ENCODE data around the gene C4BPA. TPM values are rescaled to one million over a fixed set of nuclear protein-coding genes. Genes with fewer than 3 reads are reported as not detected.

The C4BPA gene
- total and polyA plus RNA-seq, 2 donors: 0.91 to 0.95 TPM

GRCh38 chr1:207084232-207084631 lies 19.8 kb upstream of the C4BPA start:
- DNase-seq (ENCODE audit: extremely low spot score): no peak
- 37% methylated on average over 2 of the region's 2 CpGs for WGBS

GRCh38 chr1:207084701-207085180 lies 19.3 kb upstream of the C4BPA start:
- H3K36me3 ChIP-seq (ENCODE audit: insufficient read depth): no peaks in the 10 kb centered on the region
- WGBS: 27% methylated on average over 8 of the region's 8 CpGs
- peak; percentile 25 for DNase-seq (ENCODE audit: extremely low spot score)
- H3K4me1 ChIP-seq (ENCODE audit: insufficient read depth): no peaks in the 10 kb centered on the region
- H3K4me3 ChIP-seq (ENCODE audit: low read depth, low read length): no peak overlapping the region
- H3K27ac ChIP-seq (ENCODE audit: low read depth): no peak overlapping the region

More at GRCh38 chr1:207084232-207084631, 19.8 kb upstream of the C4BPA start:
- no peak overlapping the region for H3K27ac ChIP-seq (ENCODE audit: low read depth)
- H3K36me3 ChIP-seq (ENCODE audit: insufficient read depth): no peaks in the 10 kb centered on the region
- H3K4me3 ChIP-seq (ENCODE audit: low read depth, low read length): no peak overlapping the region
- H3K4me1 ChIP-seq (ENCODE audit: insufficient read depth): no peaks in the 10 kb centered on the region

- Histone ChIP-seq H3K36me3 (ENCODE audit: insufficient read depth) (no peaks in the 10 kb centered on the region), H3K27ac (ENCODE audit: low read depth) (no peak overlapping the region), H3K4me1 (ENCODE audit: insufficient read depth) (no peaks in the 10 kb centered on the region), H3K4me3 (ENCODE audit: low read depth, low read length) (no peak overlapping the region)
- no peak for DNase-seq (ENCODE audit: extremely low spot score)
- 67% methylated on average over 3 of the region's 3 CpGs for WGBS
These were observed 18.1 kb upstream of the C4BPA start for GRCh38 chr1:207085887-207086286.

GRCh38 chr1:207088161-207088560 lies 15.9 kb upstream of the C4BPA start:
- H3K4me3 ChIP-seq (ENCODE audit: low read depth, low read length): no peak overlapping the region
- H3K4me1 ChIP-seq (ENCODE audit: insufficient read depth): no peaks in the 10 kb centered on the region
- WGBS: 51% methylated on average over 2 of the region's 2 CpGs
- no peak overlapping the region for H3K27ac ChIP-seq (ENCODE audit: low read depth)
- no peaks in the 10 kb centered on the region for H3K36me3 ChIP-seq (ENCODE audit: insufficient read depth)
- no peak for DNase-seq (ENCODE audit: extremely low spot score)

- no peak for DNase-seq (ENCODE audit: extremely low spot score)
- no peaks in the 10 kb centered on the region for H3K36me3 ChIP-seq (ENCODE audit: insufficient read depth)
- peak within 1 kb of the TSS; percentile 26 for H3K4me3 ChIP-seq (ENCODE audit: low read depth, low read length)
- H3K27ac ChIP-seq (ENCODE audit: low read depth): no peak within 1 kb of the TSS
- H3K4me1 ChIP-seq (ENCODE audit: insufficient read depth): no peaks in the 10 kb centered on the region
- 76% methylated on average over 9 of the region's 9 CpGs for WGBS
These were observed 15.1 kb upstream of the C4BPA start, which contains the start of gene C4BPB for GRCh38 chr1:207088701-207089626. Gene C4BPB (plus strand): TSS chr1:207088860. CDS start chr1:207089532, 672 bp downstream.

GRCh38 chr1:207089627-207090355 lies 14.2 kb upstream of the C4BPA start:
- 76% methylated on average over 17 of the region's 17 CpGs for WGBS
- no peaks in the 10 kb centered on the region for H3K36me3 ChIP-seq (ENCODE audit: insufficient read depth)
- no peaks in the 10 kb centered on the region for H3K4me1 ChIP-seq (ENCODE audit: insufficient read depth)
- peak overlapping the region; percentile 26 for H3K4me3 ChIP-seq (ENCODE audit: low read depth, low read length)
- H3K27ac ChIP-seq (ENCODE audit: low read depth): no peak overlapping the region
- no peak for DNase-seq (ENCODE audit: extremely low spot score)

- no peaks in the 10 kb centered on the region for H3K4me1 ChIP-seq (ENCODE audit: insufficient read depth)
- WGBS: 87% methylated on average over 4 of the region's 4 CpGs
- H3K36me3 ChIP-seq (ENCODE audit: insufficient read depth): no peaks in the 10 kb centered on the region
- no peak for DNase-seq (ENCODE audit: extremely low spot score)
- no peak overlapping the region for H3K4me3 ChIP-seq (ENCODE audit: low read depth, low read length)
- H3K27ac ChIP-seq (ENCODE audit: low read depth): no peak overlapping the region
These were observed 12.7 kb upstream of the C4BPA start for GRCh38 chr1:207091200-207091908.

- Histone ChIP-seq H3K36me3 (ENCODE audit: insufficient read depth) (no peaks in the 10 kb centered on the region), H3K27ac (ENCODE audit: low read depth) (no peak overlapping the region), H3K4me1 (ENCODE audit: insufficient read depth) (no peaks in the 10 kb centered on the region), H3K4me3 (ENCODE audit: low read depth, low read length) (no peak overlapping the region)
- DNase-seq (ENCODE audit: extremely low spot score): no peak
- 48% methylated on average over 2 of the region's 2 CpGs for WGBS
These were observed 10.1 kb upstream of the C4BPA start for GRCh38 chr1:207093944-207094343.

GRCh38 chr1:207097871-207098324 lies 6.1 kb upstream of the C4BPA start:
- no peak for DNase-seq (ENCODE audit: extremely low spot score)
- H3K4me1 ChIP-seq (ENCODE audit: insufficient read depth): no peaks in the 10 kb centered on the region
- WGBS: 86% methylated on average over 3 of the region's 3 CpGs
- H3K36me3 ChIP-seq (ENCODE audit: insufficient read depth): no peaks in the 10 kb centered on the region
- no peak overlapping the region for H3K27ac ChIP-seq (ENCODE audit: low read depth)
- no peak overlapping the region for H3K4me3 ChIP-seq (ENCODE audit: low read depth, low read length)

- H3K4me3 ChIP-seq (ENCODE audit: low read depth, low read length): no peak overlapping the region
- no peaks in the 10 kb centered on the region for H3K4me1 ChIP-seq (ENCODE audit: insufficient read depth)
- DNase-seq (ENCODE audit: extremely low spot score): no peak
- WGBS: 86% methylated on average over 1 of the region's 1 CpG
- H3K36me3 ChIP-seq (ENCODE audit: insufficient read depth): no peaks in the 10 kb centered on the region
- no peak overlapping the region for H3K27ac ChIP-seq (ENCODE audit: low read depth)
These were observed 2.3 kb upstream of the C4BPA start for GRCh38 chr1:207101720-207102119.

GRCh38 chr1:207102146-207102545 lies 1.9 kb upstream of the C4BPA start:
- WGBS: 78% methylated on average over 5 of the region's 5 CpGs
- Histone ChIP-seq H3K4me1 (ENCODE audit: insufficient read depth) (no peaks in the 10 kb centered on the region), H3K4me3 (ENCODE audit: low read depth, low read length) (no peak overlapping the region), H3K27ac (ENCODE audit: low read depth) (no peak overlapping the region), H3K36me3 (ENCODE audit: insufficient read depth) (no peaks in the 10 kb centered on the region)
- no peak for DNase-seq (ENCODE audit: extremely low spot score)

- WGBS: 86% methylated on average over 1 of the region's 1 CpG
- Histone ChIP-seq H3K27ac (ENCODE audit: low read depth) (no peak overlapping the region), H3K4me3 (ENCODE audit: low read depth, low read length) (no peak overlapping the region), H3K36me3 (ENCODE audit: insufficient read depth) (no peaks in the 10 kb centered on the region), H3K4me1 (ENCODE audit: insufficient read depth) (no peaks in the 10 kb centered on the region)
- DNase-seq (ENCODE audit: extremely low spot score): no peak
These were observed 1.4 kb upstream of the C4BPA start for GRCh38 chr1:207102659-207103058.

GRCh38 chr1:207109004-207109403 lies 5.0 kb downstream of the C4BPA start:
- no peaks in the 10 kb centered on the region for H3K36me3 ChIP-seq (ENCODE audit: insufficient read depth)
- no peak overlapping the region for H3K4me3 ChIP-seq (ENCODE audit: low read depth, low read length)
- H3K27ac ChIP-seq (ENCODE audit: low read depth): no peak overlapping the region
- no peak for DNase-seq (ENCODE audit: extremely low spot score)
- WGBS: 88% methylated on average over 3 of the region's 3 CpGs
- H3K4me1 ChIP-seq (ENCODE audit: insufficient read depth): no peaks in the 10 kb centered on the region
